Smooth muscle cell (in vitro differentiated cells): ENCODE data around the gene HCFC1R1. TPM values are rescaled to one million over a fixed set of nuclear protein-coding genes. Genes with fewer than 3 reads are reported as not detected.
A peak's percentile ranks its signal among the peaks of the same experiment; 100 is the strongest.

ENCODE experiments used
- DNase-seq: peaks from one replicate; lab custom pipeline; 2025; ENCODE audit not compliant: unreplicated experiment; lab: John Stamatoyannopoulos, UW
- H2AFZ ChIP-seq: fragments of 200-600 bp; sonication (generic); 2 replicates; pipeline ENCODE4 v1.6.0; 2016; ENCODE audit warnings: antibody characterized with exemption, low read depth, mild to moderate bottlenecking
- H3F3A ChIP-seq: fragments of 200-600 bp; sonication (generic); 2 replicates; pipeline ENCODE4 v1.6.0; 2017; ENCODE audit warnings: antibody characterized with exemption, low read depth
- H3K27ac ChIP-seq: fragments of 200-600 bp; sonication (generic); 2 replicates; pipeline ENCODE4 v1.5.1; 2016; ENCODE audit warnings: low read depth, mild to moderate bottlenecking
- H3K27me3 ChIP-seq: fragments of 200-600 bp; sonication (generic); 2 replicates; pipeline ENCODE4 v1.6.1; 2016; ENCODE audit warnings: low read depth, mild to moderate bottlenecking
- H3K36me3 ChIP-seq: fragments of 200-600 bp; sonication (generic); 2 replicates; pipeline ENCODE4 v1.5.1; 2016; ENCODE audit warnings: low read depth
- H3K4me1 ChIP-seq: fragments of 200-600 bp; sonication (generic); 2 replicates; pipeline ENCODE4 v1.5.1; 2016; ENCODE audit warnings: low read depth
- H3K4me2 ChIP-seq: fragments of 200-600 bp; sonication (generic); 2 replicates; pipeline ENCODE4 v1.6.0; 2016; ENCODE audit warnings: mild to moderate bottlenecking
- H3K4me3 ChIP-seq: fragments of 200-600 bp; sonication (generic); 2 replicates; pipeline ENCODE4 v1.5.1; 2016; ENCODE audit warnings: mild to moderate bottlenecking
- H3K79me2 ChIP-seq: fragments of 200-600 bp; sonication (generic); 2 replicates; pipeline ENCODE4 v1.6.0; 2016; ENCODE audit warnings: low read depth, mild to moderate bottlenecking
- H3K9ac ChIP-seq: fragments of 200-600 bp; sonication (generic); 2 replicates; pipeline ENCODE4 v1.6.0; 2016; ENCODE audit warnings: low read depth
- H3K9me3 ChIP-seq: fragments of 200-600 bp; sonication (generic); replicated peaks from 2 replicates; pipeline ENCODE4 v1.5.1; 2016; ENCODE audit warnings: low read depth
- H4K20me1 ChIP-seq: fragments of 200-600 bp; sonication (generic); 2 replicates; pipeline ENCODE4 v1.6.0; 2016; ENCODE audit warnings: low read depth
- WGBS: methylation state at CpG from one replicate; pipeline ENCODE4 v1.1.7; 2016; ENCODE audit warnings: low lambda C conversion rate; 5-methylcytosine and 5-hydroxymethylcytosine counted together
- polyA plus RNA-seq: library from polyadenylated mRNA; unstranded; fragments of >200 nt; fragmentation: Nextera tagmentation; extraction: Ambion mirVana; gene quantifications from 2 replicates; pipeline ENCODE4 v1.2.1, GENCODE V29; 2016
- total RNA-seq: library from RNA; depleted of rRNA; stranded (reverse); fragments of >200 nt; gene quantifications from 2 replicates; pipeline ENCODE4 v1.2.3, GENCODE V29; 2014
- TF ChIP-seq, protein P1 (sequence below): fragments of 200-600 bp; sonication (generic); IDR thresholded peaks from 2 replicates; pipeline ENCODE4 v1.5.1; 2017; ENCODE audit warnings: borderline replicate concordance, mild to moderate bottlenecking, antibody characterized with exemption; ENCODE audit not compliant: insufficient read depth, poor library complexity, severe bottlenecking

Gene HCFC1R1
- total and polyA plus RNA-seq, 2 experiments from 2014 or later: 63.3 to 337 TPM

GRCh38 chr16:3035972-3036725, 12.4 kb upstream of the HCFC1R1 start:
- H3K4me1 ChIP-seq: peaks cover 4% of the 10 kb centered on the region
- H3K27me3 ChIP-seq: peaks cover 68% of the 10 kb centered on the region
- H4K20me1 ChIP-seq: no peaks in the 10 kb centered on the region
- H3K9ac ChIP-seq: no peak overlapping the region
- TF ChIP-seq, protein P1, sequence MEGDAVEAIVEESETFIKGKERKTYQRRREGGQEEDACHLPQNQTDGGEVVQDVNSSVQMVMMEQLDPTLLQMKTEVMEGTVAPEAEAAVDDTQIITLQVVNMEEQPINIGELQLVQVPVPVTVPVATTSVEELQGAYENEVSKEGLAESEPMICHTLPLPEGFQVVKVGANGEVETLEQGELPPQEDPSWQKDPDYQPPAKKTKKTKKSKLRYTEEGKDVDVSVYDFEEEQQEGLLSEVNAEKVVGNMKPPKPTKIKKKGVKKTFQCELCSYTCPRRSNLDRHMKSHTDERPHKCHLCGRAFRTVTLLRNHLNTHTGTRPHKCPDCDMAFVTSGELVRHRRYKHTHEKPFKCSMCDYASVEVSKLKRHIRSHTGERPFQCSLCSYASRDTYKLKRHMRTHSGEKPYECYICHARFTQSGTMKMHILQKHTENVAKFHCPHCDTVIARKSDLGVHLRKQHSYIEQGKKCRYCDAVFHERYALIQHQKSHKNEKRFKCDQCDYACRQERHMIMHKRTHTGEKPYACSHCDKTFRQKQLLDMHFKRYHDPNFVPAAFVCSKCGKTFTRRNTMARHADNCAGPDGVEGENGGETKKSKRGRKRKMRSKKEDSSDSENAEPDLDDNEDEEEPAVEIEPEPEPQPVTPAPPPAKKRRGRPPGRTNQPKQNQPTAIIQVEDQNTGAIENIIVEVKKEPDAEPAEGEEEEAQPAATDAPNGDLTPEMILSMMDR: no peak
- no peaks in the 10 kb centered on the region for H3K79me2 ChIP-seq
- no peaks in the 10 kb centered on the region for H3K9me3 ChIP-seq
- 12% methylated on average over 14 of the region's 40 CpGs for WGBS
- no peak overlapping the region for H3K27ac ChIP-seq
- H3K36me3 ChIP-seq: no peaks in the 10 kb centered on the region
- H3F3A ChIP-seq: no peaks in the 10 kb centered on the region
- no peak for DNase-seq
- peak overlapping the region; percentile 41 for H3K4me3 ChIP-seq
- peak overlapping the region; percentile 70 for H3K4me2 ChIP-seq
- H2AFZ ChIP-seq: no peak overlapping the region

- TF ChIP-seq, protein P1: no peak
- Histone ChIP-seq H3K4me3 (no peak overlapping the region), H3K4me2 (peak overlapping the region; percentile 70), H3K79me2 (no peaks in the 10 kb centered on the region), H3K36me3 (no peaks in the 10 kb centered on the region), H3F3A (no peaks in the 10 kb centered on the region), H3K27me3 (peaks cover 72% of the 10 kb centered on the region), H3K27ac (no peak overlapping the region), H3K9ac (no peak overlapping the region), H4K20me1 (peaks cover under 1% of the 10 kb centered on the region), H2AFZ (no peak overlapping the region), H3K4me1 (peaks cover 4% of the 10 kb centered on the region), H3K9me3 (no peaks in the 10 kb centered on the region)
- WGBS: 75% methylated on average over 19 of the region's 19 CpGs
- no peak for DNase-seq
Measured at GRCh38 chr16:3035289-3035971, 11.7 kb upstream of the HCFC1R1 start.

DNA sequence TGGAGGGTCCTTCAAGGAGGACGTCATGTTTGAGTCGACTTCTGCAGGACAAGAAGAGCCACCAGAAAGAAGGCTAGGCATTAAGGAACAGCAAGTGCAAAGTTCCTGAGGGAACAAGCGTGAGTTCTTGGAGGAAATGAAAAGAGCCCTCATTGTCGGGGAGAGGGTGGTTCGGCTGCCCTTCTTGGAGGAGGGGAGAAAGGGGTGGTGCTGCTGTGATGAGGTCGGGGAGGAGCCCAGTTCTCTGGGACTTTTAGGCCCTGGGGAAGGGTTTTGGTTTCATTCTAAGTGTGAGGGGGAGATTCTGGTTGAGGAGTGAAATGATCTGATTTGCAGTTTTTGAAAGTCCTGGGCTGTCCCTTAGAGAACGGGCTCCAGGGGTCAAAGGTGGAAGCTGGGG, 8.9 kb upstream of the HCFC1R1 start:
- Histone ChIP-seq H3K9ac (no peak overlapping the region), H3K27me3 (peaks cover 63% of the 10 kb centered on the region), H4K20me1 (peaks cover 28% of the 10 kb centered on the region), H3K4me2 (no peak overlapping the region), H3F3A (no peaks in the 10 kb centered on the region), H3K27ac (no peak overlapping the region), H2AFZ (no peak overlapping the region), H3K4me1 (peaks cover 8% of the 10 kb centered on the region), H3K9me3 (no peaks in the 10 kb centered on the region), H3K79me2 (no peaks in the 10 kb centered on the region), H3K36me3 (no peaks in the 10 kb centered on the region), H3K4me3 (no peak overlapping the region)
- TF ChIP-seq, protein P1: no peak
- 74% methylated on average over 7 of the region's 7 CpGs for WGBS
- no peak for DNase-seq
